ENCODE results near the gene ZNF45. TPM values are rescaled to one million over a fixed set of nuclear protein-coding genes. Genes with fewer than 3 reads are reported as not detected.

The ZNF45 gene
- total RNA-seq, 1 experiment from 2014 or later: 19.8 TPM

GRCh38 chr19:43976732-43977131, 41.6 kb upstream of the ZNF45 start:
- peaks cover 76 to 80% of the 10 kb centered on the region in 2 experiments for H3K9me3 Mint-ChIP-seq
- H3K9me3 ChIP-seq (ENCODE audit: control insufficient read depth, low read depth, low read length): peaks cover 27% of the 10 kb centered on the region

More at GRCh38 chr19:43976732-43977131, 41.6 kb upstream of the ZNF45 start:
- Histone ChIP-seq H4K8ac (replicated peaks; ENCODE audit: insufficient read length, low read depth, low read length) (no peak overlapping the region), H3K79me2 (ENCODE audit: insufficient read depth, low read length) (no peaks in the 10 kb centered on the region), H4K5ac (ENCODE audit: insufficient read length, low read depth, low read length) (no peak overlapping the region), H2BK120ac (ENCODE audit: low read depth, low read length, poor library complexity, severe bottlenecking) (no peak overlapping the region), H3K79me1 (ENCODE audit: insufficient read depth, low read depth, low read length, poor library complexity, severe bottlenecking) (no peaks in the 10 kb centered on the region), H3K9ac (ENCODE audit: extremely low read depth, insufficient read length, low read length) (no peak overlapping the region), H3K23me2 (ENCODE audit: insufficient read length, low read depth, low read length, poor library complexity, severe bottlenecking) (no peaks in the 10 kb centered on the region), H4K20me1 (ENCODE audit: control insufficient read depth, insufficient read depth, insufficient read length) (no peaks in the 10 kb centered on the region), H3K4ac (ENCODE audit: low read depth, low read length) (no peak overlapping the region), H3T11ph (ENCODE audit: low read length) (no peak overlapping the region), H2BK12ac (ENCODE audit: insufficient read length, low read depth, low read length) (no peak overlapping the region), H3K14ac (ENCODE audit: insufficient read depth, low read length) (no peak overlapping the region), H4K91ac (ENCODE audit: insufficient read length, low read depth, low read length) (no peak overlapping the region), H2AFZ (ENCODE audit: low read length) (no peak overlapping the region), H3K18ac (ENCODE audit: insufficient read length, low read depth, low read length) (no peak overlapping the region), H3K23ac (ENCODE audit: insufficient read length, low read depth, low read length) (no peak overlapping the region), H3K27me3 (ENCODE audit: insufficient read depth, low read length) (no peaks in the 10 kb centered on the region), H2BK20ac (ENCODE audit: low read depth, low read length, poor library complexity, severe bottlenecking) (no peak overlapping the region), H3K56ac (ENCODE audit: insufficient read length, low read depth, low read length) (no peak overlapping the region), H2AK5ac (ENCODE audit: insufficient read length, low read length) (no peak overlapping the region), H2BK5ac (ENCODE audit: insufficient read length, low read length) (no peak overlapping the region), H3K4me1 (ENCODE audit: insufficient read depth, low read length) (no peaks in the 10 kb centered on the region), H2BK15ac (ENCODE audit: low read depth, low read length) (no peak overlapping the region), H3K27ac (ENCODE audit: insufficient read length, low read depth, low read length) (no peak overlapping the region), H3K4me2 (ENCODE audit: insufficient read depth, insufficient read length, low read length) (no peak overlapping the region)
- Mint-ChIP-seq H3K4me3 (no peak overlapping the region), H3K27me3 (ENCODE audit: low read depth) (peaks cover 29% of the 10 kb centered on the region), H3K36me3 (ENCODE audit: insufficient read depth in 1 of 3, low read depth in 3 of 3) (peaks cover 20 to 43% (median 35%) of the 10 kb centered on the region in 3 experiments), H3K4me1 (no peaks in the 10 kb centered on the region), H3K27ac (no peak overlapping the region)
- no CpG with 5 or more reads among the region's 1 CpG for WGBS (ENCODE audit: extremely low coverage, insufficient read length, low lambda C conversion rate)
- DNase-seq: no peak
- TF ChIP-seq, protein P1, sequence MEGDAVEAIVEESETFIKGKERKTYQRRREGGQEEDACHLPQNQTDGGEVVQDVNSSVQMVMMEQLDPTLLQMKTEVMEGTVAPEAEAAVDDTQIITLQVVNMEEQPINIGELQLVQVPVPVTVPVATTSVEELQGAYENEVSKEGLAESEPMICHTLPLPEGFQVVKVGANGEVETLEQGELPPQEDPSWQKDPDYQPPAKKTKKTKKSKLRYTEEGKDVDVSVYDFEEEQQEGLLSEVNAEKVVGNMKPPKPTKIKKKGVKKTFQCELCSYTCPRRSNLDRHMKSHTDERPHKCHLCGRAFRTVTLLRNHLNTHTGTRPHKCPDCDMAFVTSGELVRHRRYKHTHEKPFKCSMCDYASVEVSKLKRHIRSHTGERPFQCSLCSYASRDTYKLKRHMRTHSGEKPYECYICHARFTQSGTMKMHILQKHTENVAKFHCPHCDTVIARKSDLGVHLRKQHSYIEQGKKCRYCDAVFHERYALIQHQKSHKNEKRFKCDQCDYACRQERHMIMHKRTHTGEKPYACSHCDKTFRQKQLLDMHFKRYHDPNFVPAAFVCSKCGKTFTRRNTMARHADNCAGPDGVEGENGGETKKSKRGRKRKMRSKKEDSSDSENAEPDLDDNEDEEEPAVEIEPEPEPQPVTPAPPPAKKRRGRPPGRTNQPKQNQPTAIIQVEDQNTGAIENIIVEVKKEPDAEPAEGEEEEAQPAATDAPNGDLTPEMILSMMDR (conservative IDR thresholded peaks at IDR 0.05): no peak

Data from H9 (cell line).